Upper lobe of left lung (tissue), 6 donors: ENCODE data around the gene SEPTIN5. TPM values are rescaled to one million over a fixed set of nuclear protein-coding genes. Genes with fewer than 3 reads are reported as not detected.

Source experiments
- ATAC-seq, 2 donors: fragments of 200-7000 bp; cut with Tn5 transposase; one replicate each; pipeline ENCODE4 v1.9.1; 2022; ENCODE audit warnings: mild to moderate bottlenecking in 2 of 2, moderate library complexity in 2 of 2; ENCODE audit not compliant: low FRiP score in 2 of 2
- DNase-seq, 2 donors: peaks; one replicate each; pipeline ENCODE4 v3.0.0-alpha.2; 2019 to 2020
- H3K27ac ChIP-seq, 4 donors: fragments of 200-600 bp; sonication (generic); one replicate each; pipeline ENCODE4 v1.5.1; 2016 to 2019
- H3K27me3 ChIP-seq, 4 donors: fragments of 200-600 bp; sonication (generic); one replicate each; pipeline ENCODE4 v1.5.1; 2017 to 2019
- H3K36me3 ChIP-seq, 4 donors: fragments of 200-600 bp; sonication (generic); one replicate each; pipeline ENCODE4 v1.5.1; 2016 to 2019
- H3K4me1 ChIP-seq, 4 donors: fragments of 200-600 bp; sonication (generic); one replicate each; pipeline ENCODE4 v1.5.1; 2018 to 2019
- H3K4me3 ChIP-seq, 4 donors: fragments of 200-600 bp; sonication (generic); one replicate each; pipeline ENCODE4 v1.5.1; 2017 to 2019; ENCODE audit warnings: mild to moderate bottlenecking in 2 of 4, moderate library complexity in 1 of 4
- H3K9me3 ChIP-seq, 4 donors: fragments of 200-600 bp; sonication (generic); one replicate each; pipeline ENCODE4 v1.5.1; 2018 to 2019
- CTCF ChIP-seq, 6 experiments: fragments of 450-650 bp in 4 of 6; fragments of 200-600 bp in 2 of 6; sonication (generic) in 2 of 6; IDR thresholded peaks; one replicate each; pipeline ENCODE4 v1.5.1; 2016 to 2019; ENCODE audit warnings: antibody characterized with exemption in 6 of 6
- EP300 ChIP-seq, 4 donors: sonication (generic); formaldehyde crosslinking; IDR thresholded peaks; one replicate each; pipeline ENCODE4 v1.5.1; 2017; ENCODE audit warnings: antibody characterized with exemption in 4 of 4, control low read depth in 2 of 4
- POLR2A ChIP-seq, 4 donors: fragments of 450-650 bp; IDR thresholded peaks; one replicate each; pipeline ENCODE4 v1.5.1; 2016 to 2017; ENCODE audit warnings: antibody characterized with exemption in 4 of 4, mild to moderate bottlenecking in 2 of 4
- POLR2AphosphoS5 ChIP-seq, 2 donors: sonication (generic); formaldehyde crosslinking; IDR thresholded peaks; one replicate each; pipeline ENCODE4 v1.5.1; 2017; ENCODE audit warnings: antibody characterized with exemption in 2 of 2
- WGBS, 2 donors: methylation state at CpG; one replicate each; pipeline ENCODE4 v1.1.5; 2017 to 2018; 5-methylcytosine and 5-hydroxymethylcytosine counted together
- total RNA-seq, 6 donors: library from RNA; depleted of rRNA in 4 of 6; stranded (reverse); fragments of >200 nt in 4 of 6; gene quantifications; one replicate each; pipeline versions ENCODE4 v1.1.0 to v1.2.1, GENCODE V29; 2016 to 2021
- donor health status: DM: no; HTN: no; CAD: no; lungs with moderate emphysema.
- donor health status: DM: no; HTN: yes; CAD: no; lungs with severe emphysema.

Gene SEPTIN5
- total RNA-seq, 6 donors from 2014 or later, result 6.0 to 30.0 (median 17.1) TPM

- no peak overlapping the region for H3K27ac ChIP-seq
- peaks cover 8 to 10% (median 8%) of the 10 kb centered on the region in 4 donors for H3K4me1 ChIP-seq
- H3K9me3 ChIP-seq, result no peaks in the 10 kb centered on the region
- no peaks in the 10 kb centered on the region for H3K27me3 ChIP-seq
- peak in 1 of 2 donors; percentile 61 for DNase-seq
- ATAC-seq, result no peak
- TF ChIP-seq POLR2A (IDR thresholded peaks at IDR 0.05) (no peak), POLR2AphosphoS5 (IDR thresholded peaks at IDR 0.05) (no peak), CTCF (IDR thresholded peaks at IDR 0.05) (no peak)
- no peaks in the 10 kb centered on the region for H3K36me3 ChIP-seq
- H3K4me3 ChIP-seq, result no peak overlapping the region
- WGBS, 2 donors, result 78% methylated on average over 18 of the region's 21 CpGs; no CpG with 5 or more reads in 1 of the 2 donors
These were observed 17.2 kb downstream of the SEPTIN5 start for GRCh38 chr22:19731361-19732135.

GRCh38 chr22:19732403-19733113 is 18.3 kb downstream of the SEPTIN5 start:
- DNase-seq, result peak in 1 of 2 donors; percentile 27
- Histone ChIP-seq H3K27me3 (no peaks in the 10 kb centered on the region), H3K4me3 (no peak overlapping the region), H3K9me3 (no peaks in the 10 kb centered on the region), H3K4me1 (peaks cover 8 to 10% (median 8%) of the 10 kb centered on the region in 4 donors), H3K27ac (no peak overlapping the region), H3K36me3 (no peaks in the 10 kb centered on the region)
- TF ChIP-seq EP300 (IDR thresholded peaks at IDR 0.05), result no peak
- no peak for TF ChIP-seq POLR2A (IDR thresholded peaks at IDR 0.05)
- no peak for TF ChIP-seq CTCF (IDR thresholded peaks at IDR 0.05)
- no peak for TF ChIP-seq POLR2AphosphoS5 (IDR thresholded peaks at IDR 0.05)
- no peak for ATAC-seq
- 81 to 92% methylated on average over 5 to 8 of the region's 10 CpGs for WGBS, 2 donors

GRCh38 chr22:19733755-19734154 is 19.5 kb downstream of the SEPTIN5 start:
- 71 to 73% methylated on average over 5 of the region's 5 CpGs for WGBS, 2 donors
- no peak for DNase-seq
- no peaks in the 10 kb centered on the region for H3K36me3 ChIP-seq
- H3K4me1 ChIP-seq, result peaks cover 8 to 10% (median 8%) of the 10 kb centered on the region in 4 donors
- no peaks in the 10 kb centered on the region for H3K27me3 ChIP-seq
- H3K4me3 ChIP-seq, result no peak overlapping the region
- no peak for ATAC-seq
- TF ChIP-seq POLR2AphosphoS5 (IDR thresholded peaks at IDR 0.05) (no peak), EP300 (IDR thresholded peaks at IDR 0.05) (no peak), POLR2A (IDR thresholded peaks at IDR 0.05) (no peak), CTCF (IDR thresholded peaks at IDR 0.05) (no peak)
- H3K9me3 ChIP-seq, result no peaks in the 10 kb centered on the region
- H3K27ac ChIP-seq, result no peak overlapping the region

- H3K27ac ChIP-seq, result no peak overlapping the region
- H3K36me3 ChIP-seq, result no peaks in the 10 kb centered on the region
- 84 to 91% methylated on average over 3 to 7 of the region's 7 CpGs for WGBS, 2 donors
- ATAC-seq (no peak), DNase-seq (peak in 1 of 2 donors; percentile 64)
- no peaks in the 10 kb centered on the region for H3K9me3 ChIP-seq
- no peak overlapping the region for H3K4me3 ChIP-seq
- H3K27me3 ChIP-seq, result no peaks in the 10 kb centered on the region
- peaks cover 8 to 10% (median 8%) of the 10 kb centered on the region in 4 donors for H3K4me1 ChIP-seq
- TF ChIP-seq CTCF (IDR thresholded peaks at IDR 0.05) (no peak), EP300 (IDR thresholded peaks at IDR 0.05) (no peak), POLR2AphosphoS5 (IDR thresholded peaks at IDR 0.05) (no peak), POLR2A (IDR thresholded peaks at IDR 0.05) (no peak)
These were observed 19.9 kb downstream of the SEPTIN5 start for GRCh38 chr22:19734163-19734562.
